HG03139 (cell line): ENCODE results near the gene APBA2.

Source experiments
- ATAC-seq: cut with Tn5 transposase; IDR thresholded peaks from one replicate; pipeline ENCODE4 v1.9.1; 2021; ENCODE audit not compliant: unreplicated experiment

The APBA2 gene

DNA sequence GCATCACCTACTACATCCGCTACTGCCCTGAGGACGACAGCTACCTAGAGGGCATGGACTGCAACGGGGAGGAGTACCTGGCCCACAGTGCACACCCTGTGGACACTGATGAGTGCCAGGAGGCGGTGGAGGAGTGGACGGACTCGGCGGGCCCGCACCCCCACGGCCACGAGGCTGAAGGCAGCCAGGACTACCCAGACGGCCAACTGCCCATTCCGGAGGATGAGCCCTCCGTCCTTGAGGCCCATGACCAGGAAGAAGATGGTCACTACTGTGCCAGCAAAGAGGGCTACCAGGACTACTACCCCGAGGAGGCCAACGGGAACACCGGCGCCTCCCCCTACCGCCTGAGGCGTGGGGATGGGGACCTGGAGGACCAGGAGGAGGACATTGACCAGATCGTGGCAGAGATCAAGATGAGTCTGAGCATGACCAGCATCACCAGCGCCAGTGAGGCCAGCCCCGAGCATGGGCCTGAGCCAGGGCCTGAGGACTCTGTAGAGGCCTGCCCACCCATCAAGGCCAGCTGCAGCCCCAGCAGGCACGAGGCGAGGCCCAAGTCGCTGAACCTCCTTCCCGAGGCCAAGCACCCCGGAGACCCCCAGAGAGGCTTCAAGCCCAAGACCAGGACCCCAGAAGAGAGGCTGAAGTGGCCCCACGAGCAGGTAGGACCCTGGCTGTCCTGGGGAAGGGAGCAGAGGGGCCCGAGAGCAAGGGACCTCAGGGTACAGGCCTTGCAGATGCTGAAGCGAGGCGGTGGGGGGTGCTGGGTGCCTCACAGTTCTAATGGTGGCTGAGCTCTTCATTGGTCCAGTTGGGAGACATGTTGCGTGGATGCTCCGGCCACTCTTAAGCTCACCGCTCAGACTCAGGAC lies 168.6 kb downstream of the APBA2 start:
- ATAC-seq: no peak

DNA sequence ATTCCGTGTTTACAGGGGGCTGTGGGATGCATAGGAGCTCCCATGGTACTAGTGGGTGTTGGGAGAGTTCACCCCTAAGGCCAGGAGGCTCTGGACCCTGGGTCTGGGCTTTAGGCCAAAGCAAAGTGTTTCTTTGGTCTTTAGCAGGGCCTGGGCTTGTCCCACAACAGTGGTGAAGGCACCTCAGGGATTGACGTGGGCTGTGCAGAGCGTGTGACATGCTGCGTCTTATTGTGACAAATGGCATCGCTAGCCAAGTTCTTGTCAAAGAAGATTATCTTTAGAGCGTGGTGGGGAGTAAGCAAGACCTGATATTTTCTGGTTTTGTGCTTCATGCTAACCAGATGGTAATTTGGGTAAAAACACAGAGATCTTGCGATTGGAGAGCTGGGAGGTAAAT lies 170.1 kb downstream of the APBA2 start:
- no peak for ATAC-seq

DNA sequence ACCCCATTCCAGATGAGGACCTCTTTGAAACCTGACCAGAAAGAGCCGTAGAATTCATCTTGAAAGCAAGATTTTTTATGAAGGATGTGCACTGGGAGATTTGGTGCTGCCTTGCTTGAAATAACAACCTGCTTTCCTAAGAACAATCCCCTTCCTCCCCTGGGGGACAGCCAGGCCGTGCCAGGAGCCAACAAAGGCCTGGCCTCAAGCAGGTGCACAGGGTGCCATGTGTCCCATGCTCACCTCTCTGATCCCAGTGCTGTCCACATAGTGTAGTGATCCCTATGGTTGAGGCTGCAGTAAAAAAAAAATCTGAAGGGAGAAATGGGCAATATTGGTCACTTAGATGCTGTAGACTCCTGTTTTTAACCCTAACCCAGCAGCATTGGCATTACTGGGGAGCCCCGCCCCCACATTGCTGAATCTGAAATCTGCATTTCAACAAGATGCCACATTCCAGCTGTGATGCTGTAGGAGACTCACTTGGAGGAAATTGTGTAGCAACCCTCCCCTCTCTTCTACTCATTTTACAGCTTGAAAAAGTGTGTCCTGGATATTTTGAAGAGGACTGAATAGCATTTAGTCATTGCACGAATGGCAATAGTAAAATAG lies 171.2 kb downstream of the APBA2 start:
- no peak for ATAC-seq

DNA sequence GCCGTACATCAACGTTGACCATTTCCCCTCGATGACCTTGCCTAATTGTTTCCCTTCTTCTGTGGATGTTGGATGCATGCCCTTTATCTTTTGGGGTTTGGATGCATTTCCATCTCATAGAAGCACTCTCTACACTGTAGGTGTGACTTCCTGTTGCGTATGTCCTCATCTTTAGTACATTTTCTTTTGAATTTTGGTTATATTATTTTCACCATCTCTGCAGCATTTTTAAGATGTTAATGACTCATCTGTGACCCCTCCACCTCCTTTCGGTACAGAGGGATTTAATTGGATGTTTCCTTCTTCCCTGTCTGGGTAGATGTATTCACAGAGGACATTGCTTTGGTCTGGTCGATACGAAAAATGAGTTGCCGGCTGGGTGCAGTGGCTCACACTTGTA lies 172.1 kb downstream of the APBA2 start:
- no peak for ATAC-seq

DNA sequence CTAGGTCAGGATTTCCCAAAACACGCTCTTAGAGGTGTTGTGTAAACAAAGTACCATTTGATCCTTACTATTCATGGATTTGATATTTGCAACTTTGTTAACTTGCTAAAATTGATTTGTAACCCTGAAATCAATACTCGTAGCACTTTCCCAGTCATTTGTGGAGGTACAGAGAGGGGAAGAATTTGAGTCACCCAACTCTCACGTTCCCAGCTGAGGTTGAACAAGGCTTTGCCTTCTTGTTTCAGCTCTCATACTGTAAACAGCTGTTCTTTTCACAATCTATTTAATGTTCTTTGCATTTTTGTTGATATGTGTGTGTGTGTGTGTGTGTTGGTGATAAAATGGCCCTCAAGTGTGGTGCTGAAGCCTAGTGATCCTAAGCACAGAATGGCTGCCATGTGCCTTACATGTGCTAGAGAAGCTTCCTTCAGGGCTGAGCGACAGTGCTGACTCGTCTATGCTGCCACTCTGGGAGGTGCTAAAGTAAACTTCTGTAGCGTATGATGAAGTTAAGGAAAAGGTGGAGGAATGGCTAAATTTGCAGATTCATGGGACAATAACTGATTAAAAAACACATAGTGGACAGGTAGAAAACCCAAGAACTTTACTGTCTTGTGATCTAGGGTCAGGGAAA lies 173.2 kb downstream of the APBA2 start:
- ATAC-seq: no peak

DNA sequence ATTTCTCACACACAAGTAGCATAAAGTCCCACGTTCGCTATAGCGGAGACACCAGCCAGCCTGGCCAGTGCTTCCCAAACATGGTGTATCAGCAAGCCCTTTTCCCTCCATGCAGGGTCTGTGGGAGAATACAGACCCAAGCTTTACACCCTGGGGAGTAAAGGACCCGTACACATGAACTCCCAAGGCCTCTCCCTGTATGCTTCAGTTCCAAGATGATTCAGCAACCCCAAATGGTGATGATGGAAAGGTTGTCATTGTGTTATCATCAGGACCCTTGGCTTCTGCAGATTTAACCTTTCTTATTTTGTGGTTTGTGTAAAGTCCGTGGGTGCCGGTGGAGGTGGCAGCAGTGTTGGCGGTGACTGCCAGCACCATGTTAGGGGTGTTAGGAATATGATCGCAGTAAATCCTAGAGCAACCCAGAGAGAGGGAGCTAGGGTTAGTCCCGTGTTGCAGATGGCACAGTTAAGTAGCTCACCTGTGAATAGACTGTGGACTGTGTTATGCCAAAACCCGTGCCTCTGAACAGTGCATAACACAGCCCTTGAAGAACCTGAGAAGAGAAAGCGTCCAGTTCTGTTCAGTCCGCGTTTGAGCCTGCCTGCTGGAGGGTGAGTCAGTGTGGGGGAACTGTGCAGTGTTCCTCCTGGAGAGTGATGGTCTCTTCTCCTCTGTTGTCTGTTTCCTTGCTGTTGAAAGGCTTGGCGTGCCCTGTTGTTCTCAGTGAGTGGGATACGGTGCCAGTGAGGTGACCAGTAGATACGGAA lies 174.3 kb downstream of the APBA2 start:
- ATAC-seq: no peak

DNA sequence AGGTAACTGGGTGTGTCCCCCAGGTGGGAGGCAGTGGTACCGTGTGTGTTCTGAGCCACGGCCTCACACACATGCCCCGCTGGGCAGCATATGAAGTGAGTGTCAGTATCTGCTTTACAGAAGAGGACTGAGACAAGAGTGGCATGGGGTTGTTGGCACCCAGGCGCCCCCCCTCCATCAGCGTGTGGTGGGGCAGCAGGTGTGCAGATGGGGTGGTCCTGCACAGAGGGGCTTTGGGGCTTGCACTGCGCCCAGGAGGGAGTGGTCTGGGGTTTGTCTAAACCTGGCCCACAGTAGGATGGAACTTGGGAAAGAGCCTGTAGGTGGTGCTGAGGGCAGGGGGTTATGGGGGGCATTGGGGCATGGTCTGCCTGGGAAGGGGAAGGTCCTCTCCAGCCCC lies 176.0 kb downstream of the APBA2 start:
- ATAC-seq: no peak

DNA sequence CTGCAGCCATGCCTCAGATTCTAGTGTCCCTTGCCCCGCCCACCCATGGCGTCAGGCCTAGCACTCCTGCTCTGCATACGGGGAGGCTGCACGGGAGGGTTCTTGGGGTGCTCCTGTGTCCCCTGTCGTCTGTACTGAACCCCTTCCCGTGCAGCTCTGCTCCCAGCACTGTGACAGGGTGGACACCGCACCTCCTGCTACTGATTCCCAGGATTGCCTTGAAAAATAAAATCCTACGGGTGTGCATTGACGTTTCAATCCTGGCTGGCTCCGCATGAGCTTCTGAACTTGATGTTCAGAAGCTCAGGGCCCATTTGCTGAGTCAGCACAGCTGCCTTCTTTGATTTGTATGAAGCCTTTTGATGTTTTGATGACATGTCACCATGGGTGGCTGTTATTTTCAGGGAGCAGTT lies 176.4 kb downstream of the APBA2 start:
- no peak for ATAC-seq

DNA sequence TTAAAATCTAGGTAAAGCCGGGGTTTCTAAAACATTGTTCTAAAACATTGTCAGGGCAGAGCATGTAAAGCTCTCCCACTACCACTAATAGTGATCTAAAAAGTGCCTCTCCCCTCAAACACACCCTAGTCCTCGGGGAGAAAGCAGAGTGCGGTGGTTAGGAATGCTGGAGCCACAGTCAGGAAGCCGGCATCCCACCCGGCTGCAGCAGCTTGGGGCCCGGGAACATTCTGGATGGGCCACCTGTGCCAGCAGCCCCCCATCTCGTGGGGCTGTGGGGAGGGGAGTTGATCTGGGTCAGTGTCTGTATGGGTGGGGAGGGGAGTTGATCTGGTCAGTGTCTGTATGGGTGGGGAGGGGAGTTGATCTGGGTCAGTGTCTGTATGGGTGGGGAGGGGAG lies 176.9 kb downstream of the APBA2 start:
- ATAC-seq: no peak

DNA sequence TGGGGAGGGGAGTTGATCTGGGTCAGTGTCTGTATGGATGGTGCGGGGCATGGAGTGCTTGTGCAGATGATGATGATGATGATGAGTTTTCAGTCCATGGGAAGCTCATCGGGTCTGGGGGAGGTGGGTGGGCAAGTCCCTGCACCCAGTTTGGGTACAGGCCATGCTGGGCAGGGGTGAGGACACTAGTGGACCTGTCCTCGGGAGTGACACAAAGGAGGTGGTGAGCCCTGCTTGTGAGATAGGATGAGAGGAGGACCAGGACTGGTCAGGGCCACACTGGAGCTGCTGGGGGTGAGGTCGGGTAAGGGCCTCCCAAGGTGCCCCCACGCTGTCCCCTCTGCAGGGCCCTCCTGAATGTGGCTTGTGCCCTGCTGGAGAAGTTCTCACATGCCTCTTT lies 177.9 kb downstream of the APBA2 start:
- no peak for ATAC-seq

DNA sequence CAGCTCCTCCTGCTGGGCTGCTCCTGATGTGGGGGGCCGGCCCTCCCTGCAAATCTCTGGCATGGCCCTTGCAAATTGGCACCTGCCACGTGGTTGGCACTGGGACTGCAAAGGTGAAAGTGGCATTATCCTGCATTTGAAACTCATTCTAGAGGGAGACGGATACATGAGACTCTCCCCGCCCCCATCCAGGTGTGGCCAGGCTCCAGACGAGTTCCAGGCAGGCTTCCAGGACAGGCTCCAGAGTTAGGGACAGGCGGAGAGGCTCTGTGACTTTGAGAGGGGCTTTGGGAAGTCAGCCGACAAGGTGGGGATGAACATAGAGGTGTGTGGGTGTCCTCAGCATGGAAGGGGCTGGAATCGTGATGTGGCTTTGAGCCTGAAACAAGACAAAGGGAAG lies 178.5 kb downstream of the APBA2 start:
- ATAC-seq: no peak

DNA sequence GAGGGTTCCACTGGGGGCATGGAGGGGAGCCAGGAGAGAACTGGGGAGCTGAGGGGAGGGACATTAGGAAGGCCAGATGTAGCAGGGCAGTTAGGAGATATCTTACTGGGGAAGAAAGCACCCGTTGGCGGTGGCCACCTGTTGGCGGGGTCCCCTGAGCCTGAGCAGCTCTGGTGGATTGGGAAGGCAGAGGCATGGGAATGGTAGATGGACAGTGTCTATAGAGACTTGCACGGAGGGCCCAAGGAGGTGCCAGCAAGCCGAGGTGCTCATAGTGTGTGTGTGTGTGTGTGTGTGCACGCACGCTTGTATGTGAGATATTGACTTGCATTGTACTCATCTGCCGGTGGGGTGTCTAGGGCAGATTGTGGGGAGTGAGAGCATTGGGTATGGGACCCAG lies 179.0 kb downstream of the APBA2 start:
- ATAC-seq: no peak

DNA sequence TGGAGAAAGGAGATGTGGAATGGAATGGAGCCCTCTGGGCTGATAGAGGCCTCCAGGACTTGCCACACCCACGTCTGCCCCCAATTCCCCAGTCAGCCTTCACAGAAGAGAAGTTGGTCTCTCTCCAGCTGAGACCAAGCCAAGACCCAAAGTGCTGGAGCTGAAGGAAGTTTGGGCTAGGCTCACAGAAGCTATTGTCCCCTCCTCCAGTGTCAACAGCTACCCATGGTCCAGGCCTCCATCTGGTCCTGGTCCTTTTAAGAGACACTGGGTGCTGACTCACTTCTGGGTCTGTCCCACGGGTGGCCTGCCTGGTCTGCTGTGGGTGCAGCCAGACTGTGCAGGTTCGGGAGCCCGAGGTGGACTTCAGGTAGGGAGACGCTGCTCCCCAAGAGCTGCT lies 179.8 kb downstream of the APBA2 start:
- ATAC-seq: no peak

DNA sequence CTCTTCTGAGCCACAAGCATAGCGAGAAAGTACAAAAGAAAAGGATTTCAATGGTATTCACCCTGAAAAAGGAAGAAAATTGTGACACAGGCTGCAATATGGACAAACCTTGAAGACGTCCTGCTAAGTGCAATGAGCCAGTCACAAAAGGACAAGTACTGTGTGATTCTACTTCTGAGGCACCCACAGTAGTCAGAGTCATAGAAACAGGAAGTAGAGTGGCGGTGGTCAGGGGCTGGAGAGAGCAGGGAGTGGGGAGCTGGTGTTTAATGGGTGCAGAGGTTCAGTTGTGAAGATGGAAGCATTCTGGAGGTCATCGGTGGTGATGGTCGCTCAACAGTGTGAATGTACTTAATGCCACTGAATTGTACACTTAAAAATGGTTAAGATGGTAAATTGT lies 180.5 kb downstream of the APBA2 start:
- ATAC-seq: no peak

DNA sequence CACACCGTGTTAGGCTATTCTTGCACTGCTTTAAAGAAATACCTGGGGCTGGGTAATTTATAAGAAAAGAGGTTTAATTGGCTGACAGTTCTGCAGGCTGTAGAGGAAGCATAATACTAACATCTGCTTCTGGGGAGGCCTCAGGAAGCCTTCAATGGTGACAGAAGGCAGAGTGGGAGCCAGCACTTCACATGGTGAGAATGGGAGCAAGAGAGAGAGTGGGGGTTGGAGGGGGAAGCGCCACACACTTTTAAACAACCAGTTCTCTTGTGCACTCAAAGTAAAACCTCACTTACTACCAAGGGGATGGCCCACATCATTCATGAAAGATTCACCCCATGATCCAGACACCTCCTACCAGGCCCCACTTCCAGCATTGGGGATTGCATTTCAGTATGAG lies 181.1 kb downstream of the APBA2 start:
- no peak for ATAC-seq

DNA sequence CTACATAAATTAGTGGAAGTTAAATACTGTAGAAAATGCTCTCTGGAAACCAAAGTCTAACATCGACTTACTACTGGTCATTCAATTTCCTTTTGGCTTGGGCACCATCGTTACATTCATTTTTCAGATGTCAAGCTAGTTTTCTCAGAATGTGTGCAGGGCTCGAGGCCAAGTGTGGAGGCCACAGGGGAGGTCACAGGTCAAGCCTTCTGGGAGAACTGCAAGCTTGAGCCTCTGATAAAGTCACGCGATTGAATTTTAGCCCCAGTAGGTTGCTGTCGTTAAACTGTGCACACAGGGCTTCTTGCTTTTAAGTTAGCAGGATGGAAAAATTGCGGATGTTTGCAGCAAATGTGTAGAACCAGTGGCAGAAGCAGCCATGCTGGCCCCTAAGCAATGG lies 182.2 kb downstream of the APBA2 start:
- no peak for ATAC-seq

DNA sequence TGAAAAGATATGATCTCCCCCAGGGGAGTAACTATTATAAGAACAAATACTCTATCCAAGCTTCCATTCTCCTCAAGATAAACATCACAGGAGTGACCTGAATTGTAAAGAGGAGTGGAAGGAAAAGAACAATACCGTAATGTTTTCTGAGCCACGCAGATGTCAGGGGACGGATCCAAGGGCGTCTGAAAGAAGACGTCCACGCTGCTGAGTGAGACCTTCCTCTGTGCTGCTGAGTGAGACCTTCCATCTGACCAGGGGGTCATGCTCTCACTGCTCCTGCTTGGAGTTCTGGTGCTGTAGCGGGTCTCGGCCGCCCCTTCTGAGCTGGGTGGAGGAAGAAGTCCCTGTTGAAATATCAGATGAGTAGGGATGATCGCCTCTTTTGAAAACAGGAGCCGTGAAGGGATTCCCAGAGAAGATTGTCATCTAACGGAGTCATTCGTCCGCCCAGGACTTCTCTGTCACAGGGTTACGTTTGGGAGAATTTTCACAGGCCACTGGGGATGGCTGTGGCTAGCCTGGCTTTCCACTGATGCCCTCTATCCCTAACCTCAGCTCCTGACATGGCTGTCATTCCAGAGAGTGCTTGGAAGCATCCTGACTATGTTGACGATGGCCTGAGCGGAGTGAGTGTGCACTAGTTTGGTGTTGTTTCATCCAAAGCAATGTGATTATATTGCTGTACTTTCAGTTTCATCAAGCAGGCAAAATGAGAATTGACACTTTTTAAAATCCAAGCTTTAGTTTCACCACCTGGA lies 184.9 kb downstream of the APBA2 start:
- ATAC-seq: no peak

DNA sequence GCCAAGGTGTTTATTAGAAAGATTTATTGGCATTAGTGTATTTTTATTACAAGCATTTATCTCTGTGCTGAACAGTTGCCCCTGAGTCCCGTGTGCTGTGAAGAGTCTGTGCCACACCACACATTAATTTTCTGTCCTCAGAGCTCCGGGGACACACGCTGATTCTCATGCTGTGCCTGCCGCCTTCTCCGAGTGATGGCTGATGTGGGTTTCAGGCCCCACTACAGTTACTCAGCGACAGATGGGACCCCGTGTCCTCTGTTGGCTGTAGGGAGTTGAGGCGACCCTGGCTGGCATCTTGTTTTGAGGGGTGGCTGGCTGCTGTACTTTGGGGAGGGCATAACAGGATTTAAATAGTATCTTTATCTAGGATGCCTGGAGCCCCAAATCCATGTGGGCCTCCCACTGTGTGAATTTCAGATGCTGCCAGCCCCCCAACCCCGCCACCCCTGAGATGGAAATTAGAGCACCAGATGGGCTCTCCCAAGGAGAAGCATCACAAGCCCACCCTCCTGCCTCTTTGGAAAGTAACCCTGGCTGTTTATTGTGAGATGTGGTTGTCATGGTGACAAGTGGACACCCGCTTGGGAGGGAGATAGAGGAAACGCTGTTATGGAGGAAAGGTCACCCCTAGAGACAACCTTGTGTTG lies 185.6 kb downstream of the APBA2 start:
- ATAC-seq: no peak

DNA sequence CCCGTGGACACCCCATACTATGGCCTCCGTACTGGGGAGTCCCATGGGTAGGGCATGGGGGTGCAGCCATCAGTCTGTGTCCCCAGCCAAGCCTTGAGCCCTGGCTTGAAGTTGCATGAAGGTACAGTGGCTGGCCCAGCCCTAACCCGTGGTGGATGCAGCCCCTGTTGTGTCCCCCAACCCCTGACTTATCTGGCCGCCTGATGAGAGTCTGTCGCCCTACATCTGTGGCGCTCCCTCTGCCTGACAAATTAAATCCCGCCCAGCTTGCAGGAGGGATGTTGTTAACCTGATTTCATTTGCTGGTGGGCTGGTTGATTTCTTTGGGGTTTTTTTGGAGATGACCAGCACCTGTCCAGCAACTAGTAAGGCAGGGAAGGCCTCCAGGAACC lies 186.1 kb downstream of the APBA2 start:
- ATAC-seq: no peak

DNA sequence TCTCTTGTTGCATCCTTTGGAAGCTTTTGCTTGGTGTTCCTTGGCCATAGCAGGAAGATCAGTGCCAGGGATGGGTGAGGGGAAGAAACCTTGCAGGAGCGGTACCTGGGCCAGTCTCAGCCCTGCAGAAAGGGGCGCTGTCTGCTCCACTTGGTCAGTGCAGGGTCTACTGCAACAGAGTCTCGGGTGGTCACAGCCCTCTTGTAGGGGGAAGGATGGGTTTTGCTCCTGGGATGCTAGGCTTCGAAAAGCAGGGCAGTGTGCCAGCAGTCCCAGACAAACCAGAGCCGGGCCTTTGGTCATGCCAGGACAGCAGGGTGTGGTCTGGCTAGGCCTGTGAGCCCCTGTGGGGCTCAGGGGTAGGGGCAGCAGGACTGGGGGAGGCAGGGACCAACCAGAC lies 186.7 kb downstream of the APBA2 start:
- ATAC-seq: no peak
